AG04449 (cell line): ENCODE data around the gene FASN.

Source experiments
- CTCF ChIA-PET: fragments of 350-600 bp; formaldehyde crosslinking; extraction: SDS; loops from one replicate; lab custom pipeline; 2021; ENCODE audit warnings: antibody characterized with exemption; lab: Yijun Ruan, JAX
- POLR2A ChIA-PET: fragments of 400-600, 350-600 bp; formaldehyde crosslinking; extraction: SDS; loops from one replicate; lab custom pipeline; 2020; ENCODE audit warnings: antibody characterized with exemption, inconsistent platforms; lab: Yijun Ruan, JAX
- DNase-seq: peaks from one replicate; pipeline ENCODE4 v3.0.0-alpha.2; 2010; ENCODE audit warnings: low read depth, low spot score
- H3K4me3 ChIP-seq: 2 replicates; pipeline ENCODE4 v1.5.1; 2011; ENCODE audit warnings: low read depth, mild to moderate bottlenecking, control low read depth, low read length
- CTCF ChIP-seq: IDR thresholded peaks from one replicate; pipeline ENCODE4 v1.5.1; 2011; ENCODE audit warnings: mild to moderate bottlenecking, moderate library complexity, low read length, control low read depth, inconsistent platforms; ENCODE audit not compliant: insufficient read depth; ENCODE audit errors: missing control alignments

The FASN gene

DNA sequence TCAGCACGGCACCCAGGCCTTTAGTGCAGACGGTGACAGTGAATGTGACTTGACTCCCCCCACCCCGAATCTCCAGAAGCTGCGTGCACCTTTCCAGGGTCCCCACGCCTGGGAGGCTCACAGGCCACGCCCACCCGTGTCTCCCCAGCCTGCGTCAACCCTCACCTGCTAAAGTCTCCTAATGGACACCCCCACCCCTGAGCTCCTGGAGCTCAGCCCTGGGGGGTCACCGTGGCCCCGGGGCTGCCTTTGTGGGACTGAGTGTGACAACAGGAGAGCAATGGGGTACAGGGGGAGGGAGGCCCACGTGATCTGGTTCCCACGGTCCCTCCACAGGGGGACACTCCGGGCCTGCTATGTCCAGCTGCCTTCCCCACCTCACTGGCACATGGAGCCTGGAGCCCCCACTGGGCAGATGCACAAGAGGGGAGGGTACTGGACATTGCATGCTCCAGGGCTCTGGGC is 7.4 kb upstream of the FASN start:
- TF ChIP-seq CTCF: no peak
- ChIA-PET POLR2A (no interaction called here), CTCF (interaction anchor here (1.2 kb wide), 1 partner anchor 8 kb away, joined by 3 read pairs; no protein-coding TSS in a partner anchor)
- no peak for DNase-seq
- no peak overlapping the region for H3K4me3 ChIP-seq

- CTCF ChIA-PET: interaction anchor here (1.2 kb wide), 1 partner anchor 8 kb away, joined by 3 read pairs; no protein-coding TSS in a partner anchor
- no peak for TF ChIP-seq CTCF
- no peak overlapping the region for H3K4me3 ChIP-seq
- no peak for DNase-seq
- POLR2A ChIA-PET: no interaction called here
These were observed 6.9 kb upstream of the FASN start for GRCh38 chr17:82104797-82105416.

- ChIA-PET POLR2A (no interaction called here), CTCF (no interaction called here)
- no peak overlapping the region for H3K4me3 ChIP-seq
- DNase-seq: no peak
- TF ChIP-seq CTCF: no peak
These were observed 5.8 kb upstream of the FASN start for GRCh38 chr17:82103553-82104451.

- ChIA-PET CTCF (no interaction called here), POLR2A (no interaction called here)
These were observed 4.0 kb upstream of the FASN start for GRCh38 chr17:82101767-82102679.

GRCh38 chr17:82101301-82101715 is 3.3 kb upstream of the FASN start:
- H3K4me3 ChIP-seq: no peak overlapping the region
- no peak for DNase-seq
- no peak for TF ChIP-seq CTCF
- ChIA-PET POLR2A (no interaction called here), CTCF (no interaction called here)

More at GRCh38 chr17:82101767-82102679, 4.0 kb upstream of the FASN start:
- TF ChIP-seq CTCF: no peak
- DNase-seq: no peak
- H3K4me3 ChIP-seq: no peak overlapping the region
